SH-SY5Y (cell line): ENCODE data around the gene SRF.

Experiments used
- GATA2 ChIP-seq: IDR thresholded peaks from 2 replicates; pipeline ENCODE4 v1.6.1; 2011; ENCODE audit warnings: mild to moderate bottlenecking, low read depth, low read length
- GATA3 ChIP-seq: IDR thresholded peaks from 2 replicates; pipeline ENCODE4 v1.6.1; 2011; ENCODE audit warnings: low read depth, mild to moderate bottlenecking, low read length, moderate library complexity

The SRF gene

GRCh38 chr6:43207286-43207685 is 36.2 kb downstream of the SRF start:
- no peak for TF ChIP-seq GATA3
- no peak for TF ChIP-seq GATA2

GRCh38 chr6:43211955-43212354 is 40.9 kb downstream of the SRF start:
- TF ChIP-seq GATA2 (no peak), GATA3 (no peak)

- TF ChIP-seq GATA2: no peak
- no peak for TF ChIP-seq GATA3
Observed at GRCh38 chr6:43213431-43213830, 42.4 kb downstream of the SRF start.

GRCh38 chr6:43215066-43215465 is 44.0 kb downstream of the SRF start:
- no peak for TF ChIP-seq GATA2
- no peak for TF ChIP-seq GATA3

GRCh38 chr6:43216200-43216599 is 45.1 kb downstream of the SRF start:
- TF ChIP-seq GATA2: no peak
- TF ChIP-seq GATA3: no peak

GRCh38 chr6:43217351-43217750 is 46.3 kb downstream of the SRF start:
- TF ChIP-seq GATA3 (no peak), GATA2 (no peak)

- no peak for TF ChIP-seq GATA2
- TF ChIP-seq GATA3: no peak
Observed at GRCh38 chr6:43219119-43219518, 48.0 kb downstream of the SRF start.

GRCh38 chr6:43219814-43220213 is 48.7 kb downstream of the SRF start:
- no peak for TF ChIP-seq GATA3
- TF ChIP-seq GATA2: no peak

- no peak for TF ChIP-seq GATA3
Observed at GRCh38 chr6:43220439-43220951, 49.4 kb downstream of the SRF start.

- TF ChIP-seq GATA3: no peak
- no peak for TF ChIP-seq GATA2
Observed at GRCh38 chr6:43221046-43221972, 50.2 kb downstream of the SRF start.

GRCh38 chr6:43222418-43223059 is 51.5 kb downstream of the SRF start:
- TF ChIP-seq GATA2 (no peak), GATA3 (no peak)

- TF ChIP-seq GATA3 (no peak), GATA2 (no peak)
Observed at GRCh38 chr6:43223175-43223574, 52.1 kb downstream of the SRF start.

- TF ChIP-seq GATA2 (no peak), GATA3 (no peak)
Observed at GRCh38 chr6:43226192-43226851, 55.3 kb downstream of the SRF start.
